Stimulated activated effector memory CD8-positive, alpha-beta T cell treated with anti-CD3 and anti-CD28 coated beads, Interleukin-12 subunit alpha, Interleukin-12 subunit beta, amount 100 ng/mL, for 72 hours (primary cell): Measurements from ENCODE around the gene ZNF554.
"Not testable (repeated sequence)": the region's sequence is repeated elsewhere in the genome, so short reads cannot be mapped to it uniquely, and the experiment has no call there.

ENCODE experiments used
- ATAC-seq: fragments of 150-1000 bp; cut with Tn5 transposase; 2 replicates; pipeline ENCODE4 v1.10.0; 2021
- DNase-seq, 2 donors: peaks; one replicate each; pipeline ENCODE4 v3.0.0; 2021 to 2022; ENCODE audit warnings: low spot score in 2 of 2
- H3K27ac Mint-ChIP-seq: one replicate; pipeline ENCODE4 v1.8.0; 2022; ENCODE audit warnings: mild to moderate bottlenecking, mixed read lengths
- H3K36me3 Mint-ChIP-seq: one replicate; pipeline ENCODE4 v1.8.0; 2022; ENCODE audit warnings: mild to moderate bottlenecking, mixed read lengths
- H3K4me1 Mint-ChIP-seq: one replicate; pipeline ENCODE4 v1.8.0; 2022; ENCODE audit warnings: mixed read lengths
- H3K4me3 Mint-ChIP-seq: one replicate; pipeline ENCODE4 v1.8.0; 2022; ENCODE audit warnings: mild to moderate bottlenecking, mixed read lengths
- H3K9me3 Mint-ChIP-seq: one replicate; pipeline ENCODE4 v1.8.0; 2022; ENCODE audit warnings: mixed read lengths

Gene ZNF554

DNA sequence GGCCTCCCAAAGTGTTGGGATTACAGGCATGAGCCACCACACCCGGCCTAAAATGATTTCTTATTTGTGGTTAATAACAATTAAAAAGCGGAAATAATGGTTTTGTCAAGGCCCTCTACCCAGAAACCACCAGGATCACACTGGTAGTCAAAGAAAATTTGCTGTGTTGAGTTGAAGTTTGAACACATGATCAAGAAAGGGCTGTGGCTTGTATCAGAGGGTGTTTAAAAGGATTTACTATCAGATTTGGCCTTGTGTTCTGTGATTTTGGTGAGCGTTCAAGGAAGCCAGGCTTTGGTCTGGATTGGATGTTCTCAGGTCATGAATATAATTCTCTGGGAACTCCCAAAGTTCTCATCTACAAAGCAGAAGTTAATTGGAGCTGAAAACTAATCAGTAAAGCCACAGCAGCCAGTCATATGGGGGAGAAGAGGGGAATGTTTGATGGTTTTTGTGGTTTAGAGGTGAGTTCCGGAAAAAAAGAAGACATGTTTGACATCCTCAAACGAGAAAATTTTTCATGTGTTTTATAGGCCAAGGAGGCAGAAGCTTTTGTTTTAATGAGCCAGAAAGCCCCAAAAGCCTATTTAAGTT, 36.9 kb downstream of the ZNF554 start:
- Mint-ChIP-seq H3K4me3 (no peak overlapping the region), H3K9me3 (peaks cover 15% of the 10 kb centered on the region), H3K27ac (peak overlapping the region; percentile 57), H3K36me3 (peaks cover 14% of the 10 kb centered on the region), H3K4me1 (peaks cover 11% of the 10 kb centered on the region)
- ATAC-seq: no peak
- DNase-seq: no peak

DNA sequence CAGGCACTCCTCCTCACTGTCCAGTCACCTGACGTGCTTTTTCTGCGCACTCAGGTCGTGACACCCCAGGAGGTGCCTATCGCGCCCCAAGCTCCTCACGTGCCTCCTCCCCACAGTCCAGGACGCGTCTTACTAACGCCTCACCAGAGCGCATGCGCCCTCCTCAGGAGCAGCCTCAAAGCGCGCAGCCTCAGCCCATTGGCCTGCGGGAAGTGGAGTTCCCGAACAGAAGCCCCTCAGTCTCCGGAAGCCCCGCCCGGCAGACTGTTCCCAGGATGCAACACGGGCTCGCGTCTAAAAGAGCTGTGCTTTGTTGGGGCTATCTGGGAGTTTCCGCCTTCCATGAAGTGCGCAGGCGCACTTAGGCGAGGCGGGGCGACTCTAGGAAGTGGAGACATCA, 39.2 kb downstream of the ZNF554 start:
- peaks cover 11% of the 10 kb centered on the region for H3K4me1 Mint-ChIP-seq
- no peak for DNase-seq
- ATAC-seq: no peak
- no peak overlapping the region for H3K27ac Mint-ChIP-seq
- no peaks in the 10 kb centered on the region for H3K36me3 Mint-ChIP-seq
- peaks cover 4% of the 10 kb centered on the region for H3K9me3 Mint-ChIP-seq
- H3K4me3 Mint-ChIP-seq: no peak overlapping the region

DNA sequence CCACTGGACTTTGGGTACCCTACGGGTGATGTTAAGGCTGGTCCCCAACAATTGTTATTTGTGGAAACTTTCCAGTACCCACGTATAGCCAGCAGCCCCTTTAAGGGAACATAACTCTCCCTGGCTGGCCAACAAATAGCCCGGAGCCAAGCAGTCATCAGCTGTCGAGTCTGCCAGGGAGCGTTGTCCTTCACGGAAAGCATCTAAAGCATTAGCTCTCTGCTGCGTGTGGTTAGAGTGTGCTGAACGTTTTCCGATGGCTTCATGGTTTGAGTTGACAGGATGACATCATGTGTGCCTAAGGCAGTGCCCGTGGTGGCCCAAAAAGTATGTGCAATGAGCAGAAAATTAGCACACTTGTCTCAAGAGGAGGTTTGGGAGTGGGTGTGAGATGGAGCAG, 44.1 kb downstream of the ZNF554 start:
- DNase-seq (no peak), ATAC-seq (no peak)
- Mint-ChIP-seq H3K36me3 (no peaks in the 10 kb centered on the region), H3K4me3 (no peak overlapping the region), H3K9me3 (no peaks in the 10 kb centered on the region), H3K27ac (no peak overlapping the region), H3K4me1 (no peaks in the 10 kb centered on the region)

GRCh38 chr19:2865334-2866100, 45.8 kb downstream of the ZNF554 start:
- Mint-ChIP-seq H3K27ac (no peak overlapping the region), H3K4me3 (no peak overlapping the region), H3K9me3 (no peaks in the 10 kb centered on the region), H3K4me1 (no peaks in the 10 kb centered on the region), H3K36me3 (no peaks in the 10 kb centered on the region)
- ATAC-seq (no peak), DNase-seq (no peak)

DNA sequence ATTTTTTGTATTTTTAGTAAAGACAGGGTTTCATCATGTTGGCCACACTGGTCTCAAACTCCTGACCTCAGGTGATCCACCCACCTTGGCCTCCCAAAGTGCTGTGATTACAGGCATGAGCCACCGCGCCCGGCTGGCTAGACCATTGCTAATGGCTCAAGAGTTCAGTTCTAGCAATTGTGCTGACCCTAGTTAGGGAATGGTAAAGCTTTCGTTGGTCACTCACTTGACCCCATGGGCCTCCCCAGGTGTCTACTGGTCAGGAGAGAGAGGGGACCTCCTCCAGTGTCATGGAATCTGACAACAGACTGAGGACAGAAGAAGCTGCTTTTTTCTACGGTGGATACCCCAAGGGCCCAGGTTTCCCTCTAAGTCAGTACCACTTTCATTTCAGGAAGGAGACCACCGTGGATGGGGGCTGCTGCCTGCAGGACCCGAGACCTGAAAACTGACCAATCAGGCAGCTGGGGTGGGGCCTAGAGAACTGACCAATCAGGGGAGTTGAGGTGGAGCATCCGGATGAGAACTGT, 46.9 kb downstream of the ZNF554 start:
- Mint-ChIP-seq H3K4me1 (peaks cover 2% of the 10 kb centered on the region), H3K9me3 (no peaks in the 10 kb centered on the region), H3K27ac (no peak overlapping the region), H3K4me3 (no peak overlapping the region), H3K36me3 (no peaks in the 10 kb centered on the region)
- ATAC-seq: no peak
- DNase-seq: no peak

DNA sequence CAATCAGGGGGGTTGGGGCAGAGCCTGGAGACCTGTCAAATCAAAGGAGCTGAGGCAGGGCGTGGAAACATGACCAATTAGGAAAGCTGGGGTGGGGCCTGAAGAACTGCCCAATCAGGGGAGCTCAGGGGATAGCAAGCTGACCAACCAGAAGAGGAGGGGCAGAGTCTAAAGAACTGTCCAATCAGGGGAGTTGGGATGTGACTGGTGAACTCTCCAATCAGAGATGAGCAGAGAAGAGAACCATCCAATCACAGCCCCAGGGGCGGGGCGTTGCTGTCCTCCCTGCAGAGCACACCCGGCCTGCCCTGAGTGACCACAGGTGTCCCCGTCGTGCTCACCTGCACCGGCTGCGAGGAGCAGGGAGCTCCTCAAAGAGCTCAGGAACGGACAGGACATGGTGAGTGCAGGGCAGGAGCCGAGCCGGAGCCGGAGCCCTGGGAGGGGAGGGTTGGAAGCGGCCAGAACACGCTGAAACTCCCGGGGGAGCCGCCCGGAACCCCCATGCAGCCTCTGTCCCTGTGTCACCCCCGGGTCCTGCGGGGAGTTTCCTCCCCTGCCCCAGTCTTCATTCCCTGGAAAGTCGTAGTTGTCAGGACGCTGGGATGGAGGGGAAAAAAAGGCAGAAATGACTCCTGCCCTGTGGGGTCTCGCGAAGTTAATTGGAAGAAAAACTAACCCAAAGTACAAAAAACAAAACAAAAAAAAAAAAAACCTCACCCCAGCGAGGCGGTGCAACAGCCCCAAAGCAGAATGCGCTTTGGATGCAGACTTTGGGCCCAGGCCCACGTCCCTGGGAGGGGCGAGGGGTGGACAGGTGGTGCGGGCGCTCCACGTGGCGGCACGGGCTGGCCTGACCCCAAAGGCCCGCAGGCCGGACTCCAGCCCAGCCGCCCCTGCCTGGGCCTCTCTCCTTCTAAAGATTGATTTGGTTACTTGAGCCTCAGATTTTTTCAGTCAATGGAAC, 47.6 kb downstream of the ZNF554 start, which contains the start of gene ZNF556:
Gene ZNF556 (plus strand): TSS at position 311 of the 967 bp plus-strand sequence. CDS start 87 bp downstream, at position 398.
- Mint-ChIP-seq H3K4me3 (no peak within 1 kb of the TSS), H3K27ac (no peak within 1 kb of the TSS), H3K4me1 (peaks cover 6% of the 10 kb centered on the region), H3K9me3 (no peaks in the 10 kb centered on the region), H3K36me3 (no peaks in the 10 kb centered on the region)
- DNase-seq: no peak
- no peak for ATAC-seq

GRCh38 chr19:2869618-2870017, 50.0 kb downstream of the ZNF554 start:
- Mint-ChIP-seq H3K9me3 (no peaks in the 10 kb centered on the region), H3K36me3 (no peaks in the 10 kb centered on the region), H3K27ac (no peak overlapping the region), H3K4me3 (no peak overlapping the region), H3K4me1 (peaks cover 6% of the 10 kb centered on the region)
- no peak for DNase-seq
- ATAC-seq: peak; percentile 31

- H3K4me1 Mint-ChIP-seq, H3K36me3 Mint-ChIP-seq, H3K9me3 Mint-ChIP-seq, ATAC-seq, H3K27ac Mint-ChIP-seq, H3K4me3 Mint-ChIP-seq: not testable (repeated sequence)
- DNase-seq: peak in 1 of 2 donors; percentile 53
Observed at GRCh38 chr19:2872175-2872574, 52.5 kb downstream of the ZNF554 start.

DNA sequence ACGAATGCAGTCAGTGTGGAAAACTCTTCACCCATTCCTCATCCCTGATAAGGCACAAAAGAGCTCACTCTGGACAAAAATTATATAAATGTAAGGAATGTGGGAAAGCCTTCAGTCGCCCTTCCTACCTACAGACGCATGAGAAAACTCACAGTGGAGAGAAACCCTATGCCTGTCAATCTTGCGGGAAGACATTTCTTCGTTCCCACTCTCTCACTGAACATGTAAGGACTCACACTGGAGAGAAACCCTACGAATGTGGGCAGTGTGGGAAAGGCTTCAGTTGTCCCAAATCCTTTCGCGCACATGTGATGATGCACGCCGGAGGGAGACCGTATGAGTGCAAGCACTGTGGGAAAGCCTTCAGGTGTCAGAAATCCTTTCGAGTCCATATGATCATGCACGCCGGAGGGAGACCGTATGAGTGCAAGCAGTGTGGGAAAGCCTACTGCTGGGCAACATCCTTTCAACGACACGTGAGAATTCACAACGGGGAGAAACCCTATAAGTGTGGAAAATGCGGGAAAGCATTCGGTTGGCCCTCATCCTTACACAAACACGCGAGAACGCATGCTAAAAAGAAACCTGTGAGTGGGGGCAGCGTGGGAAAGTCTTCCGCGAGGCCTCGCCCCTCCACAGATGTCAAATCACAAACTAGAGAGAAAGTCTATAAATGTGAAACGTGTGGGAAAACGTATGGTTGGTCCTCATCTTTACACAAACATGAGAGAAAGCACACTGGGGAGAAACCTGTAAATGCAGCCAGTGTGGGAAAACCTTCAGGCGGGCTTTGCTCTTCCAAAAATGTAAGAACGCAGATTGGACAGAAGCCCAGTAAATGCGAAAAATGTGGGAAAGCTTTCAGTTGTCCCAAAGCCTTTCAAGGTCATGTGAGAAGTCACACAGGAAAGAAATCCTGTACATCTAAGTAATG, 58.0 kb downstream of the ZNF554 start:
- Mint-ChIP-seq H3K36me3 (no peaks in the 10 kb centered on the region), H3K4me1 (no peaks in the 10 kb centered on the region), H3K4me3 (no peak overlapping the region), H3K9me3 (no peaks in the 10 kb centered on the region), H3K27ac (no peak overlapping the region)
- ATAC-seq (no peak), DNase-seq (no peak)

- no peak overlapping the region for H3K4me3 Mint-ChIP-seq
- H3K9me3 Mint-ChIP-seq: no peaks in the 10 kb centered on the region
- DNase-seq (no peak), ATAC-seq (no peak)
- H3K27ac Mint-ChIP-seq: no peak overlapping the region
- no peaks in the 10 kb centered on the region for H3K4me1 Mint-ChIP-seq
- no peaks in the 10 kb centered on the region for H3K36me3 Mint-ChIP-seq
Observed at GRCh38 chr19:2883686-2884439, 64.2 kb downstream of the ZNF554 start.

- H3K4me1 Mint-ChIP-seq: no peaks in the 10 kb centered on the region
- no peak for ATAC-seq
- no peak for DNase-seq
- no peak overlapping the region for H3K27ac Mint-ChIP-seq
- no peaks in the 10 kb centered on the region for H3K9me3 Mint-ChIP-seq
- H3K36me3 Mint-ChIP-seq: no peaks in the 10 kb centered on the region
- no peak overlapping the region for H3K4me3 Mint-ChIP-seq
Observed at GRCh38 chr19:2885736-2886135, 66.1 kb downstream of the ZNF554 start.
